Activated T-cell treated with anti-CD3 and anti-CD28 coated beads for 24 hours (primary cell): ENCODE results near the gene KIAA0319L.
"Not testable (repeated sequence)": the region's sequence is repeated elsewhere in the genome, so short reads cannot be mapped to it uniquely, and the experiment has no call there.

Experiments used
- DNase-seq: peaks from one replicate; pipeline ENCODE4 v3.0.0-alpha.2; 2020; ENCODE audit warnings: low read depth

KIAA0319L gene

GRCh38 chr1:35580949-35581388, 23.8 kb upstream of the KIAA0319L start:
- no peak for DNase-seq

GRCh38 chr1:35577071-35577998, 20.1 kb upstream of the KIAA0319L start:
- peak; percentile 42 for DNase-seq

- DNase-seq: not testable (repeated sequence)
These were observed 19.5 kb upstream of the KIAA0319L start for GRCh38 chr1:35576766-35577070.

DNA sequence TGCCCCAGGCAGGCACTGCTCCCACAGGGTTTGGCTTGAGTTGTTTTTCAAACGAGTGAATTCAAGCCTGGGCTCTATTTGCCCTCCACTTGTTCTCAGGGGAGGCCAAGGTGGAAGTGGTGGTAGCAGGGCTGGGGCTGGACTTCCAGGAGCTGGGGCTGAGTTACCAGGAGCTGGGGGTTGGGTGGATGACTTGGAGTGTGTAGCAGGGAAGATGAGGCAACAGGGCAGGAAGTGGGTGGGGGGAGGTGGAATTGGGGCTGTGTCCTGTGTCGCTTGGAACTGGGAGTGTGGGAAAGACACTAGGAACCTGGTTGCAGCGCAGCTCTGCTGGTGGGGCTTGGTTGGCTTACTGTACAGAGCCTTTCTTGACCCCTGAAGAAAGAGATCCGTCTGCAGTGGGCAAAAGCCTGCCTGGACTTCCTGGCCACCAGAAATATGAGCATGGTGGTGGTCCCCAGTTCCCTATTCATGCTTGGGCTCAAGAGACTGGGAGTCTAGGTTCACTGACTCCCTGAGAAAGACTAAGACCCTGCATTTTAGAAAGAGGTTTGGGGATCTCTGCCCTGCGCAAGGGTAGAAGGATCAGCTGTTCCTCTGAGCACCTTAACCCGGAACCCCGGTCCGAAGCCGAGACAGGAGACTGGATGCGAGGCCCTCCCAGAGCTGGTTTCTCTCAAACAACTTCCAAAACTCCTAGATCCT, 19.0 kb upstream of the KIAA0319L start:
- no peak for DNase-seq

DNA sequence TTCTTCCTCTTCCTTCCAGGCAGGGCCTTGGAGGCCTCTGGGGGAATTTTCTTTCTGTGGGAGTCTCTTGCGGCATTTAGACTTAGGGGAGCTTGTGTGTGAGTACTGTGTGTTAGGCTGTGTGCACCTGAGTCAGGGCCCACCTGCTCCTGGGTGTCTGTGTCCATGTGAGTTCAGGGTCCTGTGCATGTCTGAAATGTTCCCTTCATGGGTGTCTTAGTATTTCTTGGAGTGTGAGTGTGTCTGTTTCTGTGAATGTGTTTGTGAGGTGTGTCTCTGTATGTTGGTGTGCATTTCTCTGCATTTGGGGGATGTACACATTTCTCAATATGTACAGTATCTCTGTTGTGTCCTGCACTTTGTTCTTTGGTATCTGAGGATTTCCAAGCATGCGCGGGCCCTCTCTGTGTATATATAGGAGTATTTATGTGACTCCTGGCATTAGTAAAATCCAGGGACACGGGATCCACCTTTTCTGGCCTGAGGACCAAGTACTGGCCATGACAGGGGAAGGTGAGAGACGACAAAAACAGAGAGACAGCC, 18.3 kb upstream of the KIAA0319L start:
- no peak for DNase-seq

DNA sequence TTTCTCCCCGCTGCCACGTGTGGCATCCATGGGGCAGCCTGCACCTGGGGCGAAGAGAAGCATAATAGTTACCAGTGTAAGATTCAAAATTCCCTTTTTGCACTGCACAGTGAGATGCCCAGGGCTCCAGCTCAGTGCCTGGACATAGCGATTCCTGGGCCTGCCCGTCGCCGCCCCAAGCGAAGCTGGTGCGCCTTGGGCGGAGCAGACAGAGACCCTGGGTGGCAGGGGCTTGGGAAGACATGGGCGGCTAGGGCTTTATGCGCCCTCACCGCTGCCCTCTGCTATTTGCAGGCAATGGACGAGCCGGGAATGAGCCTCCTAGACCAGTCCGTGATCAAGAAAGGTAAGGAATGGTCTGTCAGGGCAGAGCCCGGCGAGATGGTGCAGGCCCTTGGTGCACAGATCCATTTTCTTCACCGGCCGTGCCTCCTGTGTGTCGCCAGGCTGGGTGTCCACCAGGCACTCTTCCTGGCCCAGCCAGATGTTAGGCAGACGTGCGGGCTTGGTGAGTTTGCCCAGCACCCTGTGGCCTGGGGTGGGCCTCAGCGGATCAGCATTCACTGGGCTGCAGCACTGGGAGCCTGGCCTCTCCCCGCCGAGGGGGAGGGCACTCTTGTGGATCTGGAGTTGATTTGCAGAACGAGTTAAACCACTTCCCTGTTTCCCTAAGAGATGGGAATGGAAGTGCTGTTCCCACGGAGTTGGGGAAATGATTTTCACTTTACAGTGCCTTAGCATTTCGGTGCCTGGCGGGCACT, 17.6 kb upstream of the KIAA0319L start:
- DNase-seq: no peak

GRCh38 chr1:35574125-35574654, 17.0 kb upstream of the KIAA0319L start:
- no peak for DNase-seq

DNA sequence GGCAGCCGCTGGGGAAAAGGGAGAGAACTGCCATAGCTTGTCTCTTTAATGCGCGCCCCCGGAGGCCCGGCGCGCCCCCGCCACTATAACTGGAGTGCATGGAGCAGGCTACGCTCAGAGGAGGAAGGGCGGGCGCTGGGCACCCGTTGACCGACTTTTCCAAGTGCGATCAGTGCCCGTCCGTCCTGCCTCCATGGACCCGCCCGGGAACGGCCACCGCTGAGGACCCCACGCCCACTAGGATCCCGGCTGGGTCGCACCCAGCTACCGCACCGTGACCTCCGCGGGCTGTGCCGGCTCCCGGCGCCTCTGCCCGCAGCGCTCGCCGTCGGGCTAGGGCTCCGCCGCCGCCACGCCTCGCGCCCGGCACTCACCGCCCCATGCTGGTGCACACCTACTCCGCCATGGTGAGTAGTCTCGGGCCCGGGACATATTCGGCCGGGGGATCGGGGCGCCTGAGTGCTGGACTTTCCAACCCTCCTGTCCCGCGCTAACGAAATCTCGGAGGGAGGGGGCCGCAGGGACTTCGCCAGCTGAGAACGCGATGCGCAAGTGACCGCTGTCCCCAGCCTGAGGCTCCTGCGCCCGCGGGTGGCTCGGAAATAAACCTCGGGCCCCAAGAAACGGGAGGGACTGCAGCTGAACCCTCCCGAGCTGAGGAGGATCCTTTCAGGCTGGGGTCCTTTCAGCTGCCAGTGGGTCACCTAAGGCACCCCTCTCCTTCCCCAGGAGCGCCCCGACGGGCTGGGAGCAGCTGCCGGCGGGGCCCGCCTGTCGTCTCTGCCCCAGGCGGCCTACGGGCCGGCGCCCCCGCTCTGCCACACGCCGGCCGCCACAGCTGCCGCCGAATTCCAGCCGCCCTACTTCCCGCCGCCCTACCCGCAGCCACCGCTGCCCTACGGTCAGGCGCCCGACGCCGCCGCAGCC, 16.3 kb upstream of the KIAA0319L start, which contains the start of gene TFAP2E:
TFAP2E (plus strand) TSS at position 117 of the 927 bp plus-strand sequence; CDS start at position 381, 264 bp downstream.
- no peak for DNase-seq

GRCh38 chr1:35572296-35572695, 15.1 kb upstream of the KIAA0319L start:
- DNase-seq: no peak

DNA sequence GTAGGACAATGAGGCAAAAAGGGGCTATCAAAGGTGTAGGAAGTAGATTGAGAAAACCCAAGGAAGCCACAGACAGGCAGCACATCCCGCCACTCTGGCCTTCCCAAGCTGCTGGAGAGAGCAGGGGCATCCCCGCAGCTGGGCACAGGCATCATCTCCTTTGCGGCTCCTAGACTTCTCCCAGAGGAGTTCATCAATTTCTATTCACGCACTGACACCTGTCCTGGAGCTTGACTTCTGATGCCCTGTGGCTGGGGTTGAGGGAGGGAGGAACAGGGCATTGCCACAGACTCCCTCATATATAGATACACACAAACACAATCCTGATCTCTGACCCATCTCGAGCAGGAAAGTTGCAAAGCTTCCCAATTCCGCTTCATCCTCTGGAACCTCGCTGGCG, 14.1 kb upstream of the KIAA0319L start:
- DNase-seq: no peak

DNA sequence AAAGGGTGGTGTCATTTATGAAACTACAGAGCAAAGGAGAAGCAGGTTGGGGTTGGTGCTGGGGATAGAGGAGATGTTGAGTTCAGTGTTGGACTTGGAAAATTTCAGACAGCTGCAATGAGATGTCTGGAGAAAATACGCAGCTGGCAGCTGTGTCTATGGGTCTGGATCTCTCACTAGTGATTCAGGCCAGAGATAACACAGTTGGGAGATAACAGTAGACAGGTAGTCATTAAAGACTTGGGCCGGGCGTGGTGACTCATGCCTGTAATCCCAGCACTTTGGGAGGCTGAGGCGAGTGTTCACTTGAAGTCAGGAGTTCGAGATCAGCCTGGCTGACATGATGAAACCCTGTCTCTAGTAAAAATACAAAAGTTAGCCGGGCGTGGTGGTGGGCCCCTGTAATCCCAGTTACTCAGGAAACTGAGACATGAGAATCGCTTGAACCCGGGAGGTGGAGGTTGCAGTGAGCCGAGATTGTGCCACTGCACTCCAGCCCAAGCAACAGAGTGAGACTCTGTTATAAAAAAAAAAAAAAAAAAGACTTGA, 13.5 kb upstream of the KIAA0319L start:
- no peak for DNase-seq

GRCh38 chr1:35569936-35570335, 12.7 kb upstream of the KIAA0319L start:
- no peak for DNase-seq

GRCh38 chr1:35568975-35569395, 11.8 kb upstream of the KIAA0319L start:
- DNase-seq: peak; percentile 57

- DNase-seq: no peak
These were observed 10.8 kb upstream of the KIAA0319L start for GRCh38 chr1:35567947-35568558.

DNA sequence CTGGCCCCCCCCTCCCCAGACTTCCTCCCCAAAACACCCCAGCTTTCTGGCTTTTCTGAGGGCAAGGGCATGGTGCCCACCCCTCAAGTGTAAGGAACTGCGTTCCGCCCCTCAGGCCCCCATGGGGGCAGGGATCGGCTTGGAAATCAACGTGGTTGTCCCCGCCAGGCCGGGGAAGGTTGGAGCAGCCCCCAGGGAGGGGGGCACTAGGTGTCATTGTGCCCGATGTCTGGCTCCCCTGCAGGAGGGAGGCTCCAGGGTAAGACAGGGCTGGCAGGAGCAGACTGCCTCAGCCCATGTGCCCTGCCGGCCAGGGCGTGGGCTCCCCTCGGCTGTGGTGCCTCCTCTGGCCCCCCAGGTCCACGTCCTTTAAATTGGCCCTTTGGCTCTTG, 8.5 kb upstream of the KIAA0319L start:
- no peak for DNase-seq

GRCh38 chr1:35564884-35565741, 7.9 kb upstream of the KIAA0319L start:
- DNase-seq: no peak

DNA sequence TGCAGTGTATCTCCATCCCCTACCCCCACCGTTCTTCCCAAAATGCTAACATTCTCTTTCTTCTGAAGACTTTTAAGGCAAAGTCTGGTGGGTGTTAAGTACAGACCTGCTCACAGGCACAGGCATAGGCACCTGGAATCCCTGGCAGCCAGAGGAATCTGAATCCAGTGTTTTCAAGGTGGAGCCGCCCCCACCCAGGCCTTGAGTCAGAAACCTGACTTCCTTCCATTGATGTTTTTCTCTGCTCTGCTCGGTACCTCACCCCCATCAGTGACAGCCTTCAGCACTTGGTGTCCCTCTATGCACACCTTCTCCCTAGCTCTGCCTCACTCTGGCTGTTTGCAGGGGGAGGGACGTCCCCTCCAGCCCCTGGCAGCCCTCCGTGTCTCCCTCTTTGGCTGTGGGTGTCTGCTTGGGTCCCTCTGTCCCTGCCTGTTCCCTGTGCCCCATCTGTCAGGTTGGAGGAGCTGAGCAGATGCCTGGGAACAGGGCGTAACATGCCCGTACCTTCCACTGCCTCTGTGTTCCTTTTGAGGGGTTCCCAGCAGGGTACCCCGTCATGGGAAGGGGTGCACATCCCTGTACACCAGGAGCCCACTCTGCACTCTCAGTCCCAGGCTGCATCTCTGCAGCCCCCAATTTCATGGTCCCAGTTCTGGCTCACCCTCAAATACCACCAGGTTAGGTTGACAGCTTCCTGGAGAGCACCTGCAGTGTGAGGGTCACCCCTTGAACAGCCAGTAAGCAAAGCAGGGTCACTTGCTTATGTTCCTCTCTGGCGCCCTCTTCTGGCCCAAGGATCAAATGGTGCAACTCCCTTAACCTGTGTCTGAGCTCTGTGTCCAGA, 7.1 kb upstream of the KIAA0319L start:
- DNase-seq: peak; percentile 69

DNA sequence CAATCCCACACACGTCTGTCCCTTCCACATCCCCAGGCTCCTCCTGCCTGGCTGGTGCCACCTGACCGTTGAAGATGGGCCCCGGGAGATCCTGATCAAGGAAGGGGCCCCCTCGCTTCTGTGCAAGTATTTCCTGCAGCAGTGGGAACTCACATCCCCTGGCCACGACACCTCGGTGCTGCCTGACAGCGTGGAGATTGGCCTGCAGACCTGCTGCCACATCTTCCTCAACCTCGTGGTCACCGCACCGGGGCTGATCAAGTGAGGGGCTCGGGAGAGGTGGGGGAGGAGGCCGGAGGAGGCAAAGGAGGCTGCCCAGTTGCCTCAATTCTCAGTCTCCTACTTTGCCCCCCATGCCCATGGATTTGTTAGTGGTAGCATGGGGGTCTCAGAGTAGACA, 6.0 kb upstream of the KIAA0319L start:
- no peak for DNase-seq
